Keratinocyte (primary cell): ENCODE measurements around the gene S100A2. TPM values are rescaled to one million over a fixed set of nuclear protein-coding genes. Genes with fewer than 3 reads are reported as not detected.
A peak's percentile ranks its signal among the peaks of the same experiment; 100 is the strongest.

Experiments
- DNase-seq: peaks from one replicate; pipeline ENCODE4 v3.0.0-alpha.2; 2011; ENCODE audit warnings: low read depth, missing footprints, low spot score
- FAIRE-seq: peaks from 2 replicates; lab custom pipeline; 2011; peaks lifted over from hg19 to GRCh38; lab: Jason Lieb, UNC
- H2AFZ ChIP-seq: 2 replicates; pipeline ENCODE4 v1.6.0; 2012; ENCODE audit warnings: low read length, control low read depth, inconsistent platforms; ENCODE audit not compliant: control insufficient read depth
- H3K27ac ChIP-seq: 2 replicates; pipeline ENCODE4 v1.5.1; 2011; ENCODE audit warnings: low read length; ENCODE audit not compliant: control insufficient read depth, insufficient read depth
- H3K27me3 ChIP-seq: 3 replicates; pipeline ENCODE4 v1.6.0; 2011; ENCODE audit warnings: low read length; ENCODE audit not compliant: control insufficient read depth, insufficient read depth; ENCODE audit errors: extremely low read depth
- H3K36me3 ChIP-seq, 2 experiments: 2 replicates in 1 of 2; 3 replicates in 1 of 2; pipeline ENCODE4 v1.5.1; 2011; ENCODE audit warnings: low read length in 2 of 2, mild to moderate bottlenecking in 1 of 2; ENCODE audit not compliant: control insufficient read depth in 2 of 2, insufficient read depth in 2 of 2; ENCODE audit errors: extremely low read depth in 1 of 2
- H3K4me1 ChIP-seq: 3 replicates; pipeline ENCODE4 v1.5.1; 2011; ENCODE audit warnings: low read length; ENCODE audit not compliant: control insufficient read depth, insufficient read depth; ENCODE audit errors: extremely low read depth
- H3K4me2 ChIP-seq: 3 replicates; pipeline ENCODE4 v1.6.0; 2011; ENCODE audit warnings: low read depth, low read length; ENCODE audit not compliant: control insufficient read depth, insufficient read depth; ENCODE audit errors: extremely low read depth
- H3K4me3 ChIP-seq, 3 experiments: fragments of 200-600 bp in 1 of 3; sonication (generic) in 1 of 3; 2 replicates in 2 of 3; 3 replicates in 1 of 3; pipeline ENCODE4 v1.5.1; 2011 to 2016; ENCODE audit warnings: low read length in 3 of 3, mild to moderate bottlenecking in 3 of 3, control low read depth in 2 of 3, inconsistent platforms in 1 of 3, low read depth in 1 of 3, mixed read lengths in 1 of 3, mixed run types in 1 of 3, moderate library complexity in 1 of 3; ENCODE audit not compliant: control insufficient read depth in 2 of 3, insufficient read depth in 2 of 3; ENCODE audit errors: extremely low read depth in 1 of 3
- H3K79me2 ChIP-seq: 2 replicates; pipeline ENCODE4 v1.6.0; 2012; ENCODE audit warnings: low read length; ENCODE audit not compliant: control insufficient read depth, insufficient read depth
- H3K9ac ChIP-seq: 3 replicates; pipeline ENCODE4 v1.6.0; 2011; ENCODE audit warnings: low read length; ENCODE audit not compliant: control insufficient read depth, insufficient read depth; ENCODE audit errors: extremely low read depth
- H3K9me1 ChIP-seq: 3 replicates; pipeline ENCODE4 v1.6.0; 2011; ENCODE audit warnings: low read length; ENCODE audit not compliant: control insufficient read depth, insufficient read depth; ENCODE audit errors: extremely low read depth
- H3K9me3 ChIP-seq: 2 replicates; pipeline ENCODE4 v1.5.1; 2012; ENCODE audit warnings: low read depth, low read length; ENCODE audit not compliant: control insufficient read depth
- H4K20me1 ChIP-seq: 3 replicates; pipeline ENCODE4 v1.6.0; 2011; ENCODE audit warnings: low read length; ENCODE audit not compliant: control insufficient read depth, insufficient read depth; ENCODE audit errors: extremely low read depth
- EZH2 ChIP-seq: IDR thresholded peaks from one replicate; pipeline ENCODE4 v1.6.1; 2012; ENCODE audit warnings: inconsistent platforms, mild to moderate bottlenecking, low read length, moderate library complexity
- dilution Hi-C: fragments of 300-500 bp; cut with MboI; formaldehyde crosslinking; loops from one replicate; pipeline ENCODE4 v1.7.0; 2020; ENCODE audit warnings: low sequenced_read_pairs; ENCODE audit not compliant: extremely low pct_ligation_motif_present
- polyA plus RNA-seq, 5 experiments: library from polyadenylated mRNA; depleted of rRNA in 3 of 5; stranded (reverse) in 3 of 5; stranded (forward) in 1 of 5; unstranded in 1 of 5; fragments of >200 nt; gene quantifications; 1 replicate in 1 of 5; 2 replicates in 3 of 5; 3 replicates in 1 of 5; pipeline versions ENCODE4 v1.2.1 to v1.2.3, GENCODE V29; 2011 to 2012; ENCODE audit warnings: missing spikeins in 2 of 5, low read depth in 1 of 5, low replicate concordance in 1 of 5
- TF ChIP-seq, protein P1 (sequence below), 3 experiments: IDR thresholded peaks in 1 of 3; conservative IDR thresholded peaks in 1 of 3; optimal IDR thresholded peaks in 1 of 3; 2 replicates in 2 of 3; 3 replicates in 1 of 3; pipeline versions ENCODE3 to v1.5.1; 2011; ENCODE audit warnings: low read length in 3 of 3, mild to moderate bottlenecking in 3 of 3, moderate library complexity in 2 of 3, control low read depth in 1 of 3, inconsistent platforms in 1 of 3; ENCODE audit not compliant: insufficient read depth in 2 of 3; ENCODE audit errors: extremely low read depth in 1 of 3

S100A2 gene
- polyA plus RNA-seq, 1 donor (not counting 4 experiments of a cell fraction or from before 2014, with no cell fraction given) = 12,757 TPM

DNA sequence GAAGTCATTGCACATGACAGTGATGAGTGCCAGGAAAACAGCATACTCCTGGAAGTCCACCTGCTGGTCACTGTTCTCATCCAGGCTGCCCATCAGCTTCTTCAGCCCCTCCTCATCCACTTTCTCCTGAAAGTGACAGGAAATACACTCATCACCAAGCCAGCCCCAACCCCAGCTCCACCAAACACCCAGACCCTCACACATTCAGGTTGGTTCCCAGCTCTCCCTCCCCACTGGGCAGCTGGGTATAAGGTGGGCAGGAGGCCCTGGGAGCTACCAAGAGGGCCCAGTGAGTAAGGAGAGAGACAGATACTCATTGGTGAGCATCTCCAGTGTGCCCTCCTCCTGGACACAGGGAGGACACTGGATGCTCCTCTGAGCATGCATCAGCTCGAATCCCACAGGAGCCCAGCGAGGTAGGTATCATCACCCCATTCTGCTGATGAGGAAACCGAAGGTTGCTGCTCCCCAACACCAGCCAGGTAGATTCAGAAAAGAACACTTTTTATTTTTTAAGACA, 4.1 kb downstream of the S100A2 start:
- Histone ChIP-seq H3K4me2 (no peak overlapping the region), H2AFZ (no peak overlapping the region), H4K20me1 (peaks cover 21% of the 10 kb centered on the region), H3K4me1 (peaks cover 3% of the 10 kb centered on the region), H3K4me3 (no peak overlapping the region), H3K27ac (peak overlapping the region; percentile 100), H3K9me3 (no peaks in the 10 kb centered on the region), H3K36me3 (peaks cover 17 to 30% of the 10 kb centered on the region in 2 experiments), H3K27me3 (no peaks in the 10 kb centered on the region), H3K9me1 (no peaks in the 10 kb centered on the region), H3K9ac (peak overlapping the region; percentile 99), H3K79me2 (peaks cover 18% of the 10 kb centered on the region)
- DNase-seq (no peak), FAIRE-seq (no peak)
- no peak for TF ChIP-seq EZH2
- TF ChIP-seq, protein P1, sequence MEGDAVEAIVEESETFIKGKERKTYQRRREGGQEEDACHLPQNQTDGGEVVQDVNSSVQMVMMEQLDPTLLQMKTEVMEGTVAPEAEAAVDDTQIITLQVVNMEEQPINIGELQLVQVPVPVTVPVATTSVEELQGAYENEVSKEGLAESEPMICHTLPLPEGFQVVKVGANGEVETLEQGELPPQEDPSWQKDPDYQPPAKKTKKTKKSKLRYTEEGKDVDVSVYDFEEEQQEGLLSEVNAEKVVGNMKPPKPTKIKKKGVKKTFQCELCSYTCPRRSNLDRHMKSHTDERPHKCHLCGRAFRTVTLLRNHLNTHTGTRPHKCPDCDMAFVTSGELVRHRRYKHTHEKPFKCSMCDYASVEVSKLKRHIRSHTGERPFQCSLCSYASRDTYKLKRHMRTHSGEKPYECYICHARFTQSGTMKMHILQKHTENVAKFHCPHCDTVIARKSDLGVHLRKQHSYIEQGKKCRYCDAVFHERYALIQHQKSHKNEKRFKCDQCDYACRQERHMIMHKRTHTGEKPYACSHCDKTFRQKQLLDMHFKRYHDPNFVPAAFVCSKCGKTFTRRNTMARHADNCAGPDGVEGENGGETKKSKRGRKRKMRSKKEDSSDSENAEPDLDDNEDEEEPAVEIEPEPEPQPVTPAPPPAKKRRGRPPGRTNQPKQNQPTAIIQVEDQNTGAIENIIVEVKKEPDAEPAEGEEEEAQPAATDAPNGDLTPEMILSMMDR (optimal IDR thresholded peaks at IDR 0.05 in 1 of 3, IDR thresholded peaks at IDR 0.05 in 1 of 3, conservative IDR thresholded peaks at IDR 0.05 in 1 of 3; ENCODE audit: extremely low read depth in 1 of 3, insufficient read depth in 2 of 3, low read length in 3 of 3) = no peak
- dilution Hi-C loops = no loop called here

DNA sequence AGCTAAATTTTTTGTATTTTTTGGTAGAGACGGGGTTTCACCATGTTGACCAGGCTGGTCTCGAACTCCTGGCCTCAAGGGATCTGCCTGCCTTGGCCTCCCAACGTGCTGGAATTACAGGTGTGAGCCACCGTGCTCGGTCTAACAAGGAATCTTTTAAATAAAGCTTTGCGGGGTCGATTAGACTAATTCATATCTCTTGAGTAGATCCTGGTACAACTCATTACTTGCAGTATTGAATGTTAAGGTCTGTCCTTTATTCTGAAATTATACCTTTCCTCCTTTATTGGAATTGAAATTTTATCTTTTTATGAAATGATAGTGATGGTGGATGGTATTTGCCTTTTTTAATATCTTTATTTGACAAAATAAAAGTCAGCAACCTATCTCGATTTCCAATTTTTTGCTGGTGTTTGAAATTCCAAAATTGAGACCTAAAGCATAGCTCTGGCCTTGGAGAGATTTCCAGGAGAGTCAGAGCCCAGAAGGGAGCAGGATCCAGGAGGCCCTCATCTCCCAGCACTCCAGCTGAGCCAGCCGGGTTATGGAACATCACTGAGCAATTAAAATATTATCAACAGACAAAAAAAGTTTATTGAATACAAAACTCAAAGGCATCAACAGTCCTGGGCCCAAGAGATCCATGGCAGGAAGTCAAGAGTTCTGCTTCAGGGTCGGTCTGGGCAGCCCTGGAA, 4.7 kb downstream of the S100A2 start:
- dilution Hi-C loops = no loop called here
- Histone ChIP-seq H4K20me1 (peaks cover 21% of the 10 kb centered on the region), H3K9me1 (no peaks in the 10 kb centered on the region), H3K4me1 (peaks cover 1% of the 10 kb centered on the region), H3K79me2 (peaks cover 18% of the 10 kb centered on the region), H3K36me3 (peaks cover 17 to 33% of the 10 kb centered on the region in 2 experiments), H3K4me2 (no peak overlapping the region), H2AFZ (no peak overlapping the region), H3K9ac (peak overlapping the region; percentile 99), H3K27ac (peak overlapping the region; percentile 100), H3K4me3 (no peak overlapping the region), H3K9me3 (no peaks in the 10 kb centered on the region), H3K27me3 (no peaks in the 10 kb centered on the region)
- DNase-seq (no peak), FAIRE-seq (no peak)
- TF ChIP-seq EZH2 = no peak
- TF ChIP-seq, protein P1 (optimal IDR thresholded peaks at IDR 0.05 in 1 of 3, IDR thresholded peaks at IDR 0.05 in 1 of 3, conservative IDR thresholded peaks at IDR 0.05 in 1 of 3; ENCODE audit: extremely low read depth in 1 of 3, insufficient read depth in 2 of 3, low read length in 3 of 3) = no peak
